UCSD-AML1 (cell line): ENCODE measurements around the gene ADAMTS9.

Experiments used
- DNase-seq: peaks from one replicate; lab custom pipeline; 2025; ENCODE audit not compliant: unreplicated experiment; lab: John Stamatoyannopoulos, UW

The ADAMTS9 gene

DNA sequence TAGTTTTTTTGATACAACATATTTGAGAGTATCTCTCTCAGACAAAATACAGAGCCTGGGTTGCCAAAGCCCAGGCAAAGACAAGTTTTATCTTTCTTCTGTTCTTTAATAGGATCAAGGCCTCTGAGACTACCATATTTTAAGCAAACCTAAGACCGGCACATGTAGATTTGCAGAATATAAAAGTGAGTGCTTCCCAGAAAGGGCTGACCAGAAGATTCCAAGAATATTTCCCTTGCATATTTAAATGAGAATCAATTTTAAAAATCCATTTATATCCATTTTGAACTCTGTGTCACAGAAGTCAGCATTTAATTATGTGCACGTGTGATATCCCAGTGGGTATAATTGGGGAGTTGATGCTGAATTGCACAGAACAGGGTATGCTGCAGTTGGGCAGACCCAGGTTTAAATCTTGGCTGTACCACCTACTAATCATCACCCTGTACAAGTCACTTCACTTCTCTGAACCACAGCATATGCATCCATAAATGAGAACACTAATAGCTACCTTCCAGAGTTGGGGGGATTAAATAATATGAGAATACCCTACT is 191.9 kb downstream of the ADAMTS9 start:
- DNase-seq, result no peak

DNA sequence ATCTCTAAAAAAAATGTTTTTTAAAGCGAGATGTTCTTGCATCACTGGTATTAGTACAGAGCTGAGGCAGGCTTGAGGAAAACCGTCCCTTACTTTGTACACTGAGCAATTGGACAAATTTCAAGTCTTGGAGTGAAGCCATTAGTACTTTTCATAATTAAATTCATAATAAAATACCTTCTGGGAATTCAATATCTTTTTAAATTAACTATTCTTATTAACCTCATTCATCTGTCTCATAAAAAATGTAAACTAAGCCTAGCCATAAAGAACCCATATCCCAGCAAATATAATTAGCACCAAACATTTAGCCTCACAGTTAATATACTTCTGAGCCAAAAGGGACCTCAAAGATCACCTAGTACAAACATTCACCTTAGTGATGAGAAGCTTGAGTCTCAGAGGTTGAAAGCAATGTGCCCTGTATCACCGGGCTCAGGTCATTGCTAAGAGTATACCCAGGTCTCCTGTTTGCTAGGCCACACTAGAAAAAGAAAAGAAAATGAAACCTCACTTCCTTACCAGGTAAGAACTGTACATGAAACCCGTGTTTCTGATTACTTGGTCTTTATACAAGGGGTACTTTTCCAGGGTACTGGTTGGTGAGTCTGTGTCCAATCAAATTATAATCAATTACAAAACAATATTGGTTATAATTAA is 192.5 kb downstream of the ADAMTS9 start:
- no peak for DNase-seq

DNA sequence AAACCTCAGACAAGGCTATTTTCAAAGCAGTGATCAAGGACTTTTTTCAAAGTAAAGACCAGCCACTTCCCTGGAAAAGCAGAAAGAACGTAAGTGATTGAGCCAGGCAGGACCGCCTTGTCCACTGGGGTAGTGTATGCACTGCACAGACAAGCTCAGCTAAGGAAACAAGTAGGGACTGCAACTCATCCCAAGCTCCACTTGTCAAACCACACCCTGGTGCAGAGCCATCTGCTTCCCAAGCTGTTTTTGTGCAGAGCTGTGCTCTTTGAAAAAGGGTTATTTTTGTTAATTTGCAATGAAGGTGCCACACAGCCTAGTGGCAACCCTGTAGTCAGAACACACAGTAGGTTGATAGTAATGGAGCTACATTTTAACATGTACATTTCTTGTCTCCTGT is 193.3 kb downstream of the ADAMTS9 start:
- no peak for DNase-seq

DNA sequence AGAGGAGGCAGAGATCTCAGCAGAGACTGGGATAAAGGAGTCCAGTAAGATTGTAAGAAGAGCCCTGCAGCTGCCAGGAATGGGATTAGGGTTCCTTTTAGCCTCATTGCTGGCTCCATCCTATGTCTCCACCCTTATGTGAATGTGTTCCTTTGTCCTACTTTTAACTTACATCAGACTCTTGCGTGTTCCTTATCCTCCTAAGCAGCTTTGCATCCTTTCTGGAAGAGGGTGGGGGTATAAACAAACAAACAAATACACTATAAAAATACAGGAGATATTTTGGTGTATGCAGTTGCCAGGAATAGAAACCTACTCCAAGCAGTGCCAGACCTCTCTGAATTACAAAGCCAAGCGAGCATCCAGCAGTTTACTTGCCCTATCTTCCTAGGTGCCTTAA is 194.7 kb downstream of the ADAMTS9 start:
- DNase-seq, result no peak

DNA sequence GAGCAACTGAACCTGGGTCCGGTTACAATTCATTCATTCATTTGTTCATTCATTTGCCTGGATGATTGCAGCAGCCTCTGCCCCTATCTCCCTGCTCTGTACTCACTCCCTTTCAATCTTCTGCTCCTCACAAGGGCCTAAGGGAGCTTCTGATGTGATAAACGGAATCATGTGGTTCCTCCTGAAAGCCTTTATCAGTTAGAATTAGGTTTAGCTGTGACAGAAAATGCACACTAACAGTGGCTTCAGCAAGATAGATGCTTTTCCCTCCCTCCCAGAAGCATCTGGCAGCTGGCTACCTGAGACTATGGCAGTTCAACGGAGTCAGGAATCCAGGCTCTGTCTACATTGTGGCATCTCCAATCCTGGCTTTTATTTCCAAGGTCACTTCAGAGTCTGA is 196.0 kb downstream of the ADAMTS9 start:
- DNase-seq, result no peak

DNA sequence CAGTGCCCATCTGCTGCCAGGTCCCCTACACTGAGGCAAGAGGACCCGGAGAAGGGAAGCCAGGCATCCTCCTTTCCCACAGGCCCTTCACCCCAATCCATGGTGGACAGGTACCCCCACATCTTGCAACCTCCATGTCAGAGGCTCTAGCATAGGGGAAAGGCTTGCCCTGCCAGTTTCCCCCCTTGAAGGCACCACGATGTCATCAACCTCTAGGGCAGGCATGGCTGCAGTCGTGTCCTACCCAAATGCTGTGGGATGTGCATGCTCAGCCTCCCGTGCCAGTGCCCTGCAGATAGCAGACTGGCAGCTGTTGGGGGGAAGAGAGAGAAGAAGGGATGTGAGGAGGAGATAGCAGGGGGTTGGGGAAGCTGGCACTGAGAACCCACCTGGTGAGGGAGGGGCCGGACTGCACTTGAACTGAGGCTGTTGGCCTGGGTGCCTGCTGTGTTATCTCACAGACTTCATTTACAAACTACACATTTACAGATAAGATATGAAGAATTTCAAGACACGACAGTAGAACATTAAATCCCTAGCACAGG is 197.5 kb downstream of the ADAMTS9 start:
- no peak for DNase-seq

DNA sequence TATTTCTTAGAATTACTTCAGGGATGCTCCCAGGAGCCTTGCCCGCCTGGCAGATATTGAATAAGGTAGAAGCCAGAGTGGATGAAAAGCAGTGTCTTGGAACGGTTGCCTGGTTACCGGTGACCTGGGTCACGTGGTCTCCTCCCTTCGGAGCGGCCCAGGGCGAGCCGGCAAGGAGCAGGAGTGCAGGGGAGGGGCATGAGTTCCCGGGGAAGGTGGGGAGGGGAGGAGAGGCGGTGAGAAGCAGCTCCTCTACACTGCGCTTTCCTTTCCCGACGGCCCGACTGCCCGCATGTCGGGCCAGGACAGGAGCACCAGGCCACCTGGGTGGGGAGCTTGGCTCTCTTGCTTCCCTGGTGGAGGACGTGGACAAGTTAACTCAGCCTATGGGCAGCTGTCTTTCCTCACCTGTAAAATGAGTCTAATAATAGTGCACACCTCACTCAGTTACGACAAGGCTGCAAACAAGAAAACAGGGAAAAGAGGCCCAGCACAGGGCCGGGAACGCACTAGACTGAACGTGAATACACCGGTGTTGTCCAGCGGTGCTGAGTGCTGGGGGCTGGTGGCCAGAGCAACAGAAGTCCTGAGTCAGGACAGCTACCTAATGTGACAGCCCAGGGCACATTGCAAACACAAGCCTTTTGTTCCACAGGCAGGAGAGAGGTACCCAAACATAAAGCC is 198.3 kb downstream of the ADAMTS9 start:
- DNase-seq, result no peak

DNA sequence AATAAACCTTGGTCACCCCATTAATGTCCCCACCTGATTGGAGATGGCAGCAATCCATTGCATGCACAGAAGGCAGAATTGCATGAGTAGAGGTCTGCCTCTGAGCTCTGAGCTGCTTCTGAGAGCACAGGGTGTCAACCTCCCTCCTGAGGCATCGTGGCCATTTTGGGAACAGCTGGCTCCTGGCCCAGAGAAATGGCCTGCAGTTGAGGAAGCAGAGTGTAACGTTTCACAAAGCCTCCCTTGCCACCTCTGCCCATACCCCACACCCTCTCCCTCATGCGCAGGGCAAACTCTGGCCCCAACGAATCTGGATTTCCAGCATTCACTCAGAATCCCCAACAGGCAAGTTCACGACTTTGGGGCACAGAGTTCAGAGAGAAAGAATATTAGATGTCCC is 198.9 kb downstream of the ADAMTS9 start:
- DNase-seq, result no peak

DNA sequence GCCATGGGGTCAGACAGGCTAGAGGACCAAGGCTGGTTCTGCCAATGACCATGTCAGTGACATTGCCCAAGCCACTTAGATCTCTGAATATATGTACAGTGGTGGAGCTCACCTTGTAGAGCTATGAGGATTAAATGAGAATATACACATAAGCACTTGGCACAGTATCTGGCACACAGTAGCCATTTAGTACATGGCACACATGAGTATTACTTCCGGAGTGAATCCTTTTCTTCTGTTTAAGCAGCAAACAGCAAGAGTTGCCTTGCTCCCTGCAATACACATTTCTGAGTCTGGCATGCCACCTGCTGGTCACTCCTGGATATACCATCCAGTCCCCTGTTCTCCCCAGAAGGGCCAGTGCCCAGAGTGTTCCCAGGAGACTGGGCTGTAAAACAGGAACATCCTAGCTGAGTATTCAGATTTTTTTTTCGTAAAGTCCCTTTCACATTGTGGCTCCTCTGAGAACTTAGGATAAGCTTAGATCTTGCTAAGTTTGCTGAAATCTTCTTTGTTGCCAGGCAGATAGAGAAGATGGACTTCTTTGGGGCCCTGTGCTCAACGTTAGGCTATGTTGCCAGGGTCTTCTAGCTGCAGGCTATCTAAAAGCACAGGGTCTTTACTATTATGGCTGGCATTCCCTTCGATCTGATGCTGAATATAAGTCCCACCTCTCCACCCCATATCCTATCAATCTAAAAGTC is 203.4 kb downstream of the ADAMTS9 start:
- DNase-seq, result peak; percentile 71

DNA sequence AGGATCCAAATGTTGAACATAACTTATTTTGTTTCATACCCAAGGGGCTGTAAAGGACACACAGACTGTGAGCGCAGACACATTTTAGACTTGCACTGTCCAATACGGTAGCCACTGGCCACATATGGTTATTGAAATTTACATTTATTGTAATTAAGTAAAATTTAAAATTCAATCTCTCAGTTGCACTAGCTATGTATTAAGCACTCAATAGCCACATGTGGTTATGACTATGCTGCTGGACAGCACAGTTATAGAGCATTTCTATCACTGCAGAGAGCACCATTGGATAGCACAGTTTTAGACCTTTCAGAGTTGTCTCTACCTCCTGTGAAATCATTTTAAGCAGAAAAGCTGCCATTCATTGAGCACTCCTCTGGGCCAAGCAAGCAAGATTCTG is 204.3 kb downstream of the ADAMTS9 start:
- DNase-seq, result no peak

DNA sequence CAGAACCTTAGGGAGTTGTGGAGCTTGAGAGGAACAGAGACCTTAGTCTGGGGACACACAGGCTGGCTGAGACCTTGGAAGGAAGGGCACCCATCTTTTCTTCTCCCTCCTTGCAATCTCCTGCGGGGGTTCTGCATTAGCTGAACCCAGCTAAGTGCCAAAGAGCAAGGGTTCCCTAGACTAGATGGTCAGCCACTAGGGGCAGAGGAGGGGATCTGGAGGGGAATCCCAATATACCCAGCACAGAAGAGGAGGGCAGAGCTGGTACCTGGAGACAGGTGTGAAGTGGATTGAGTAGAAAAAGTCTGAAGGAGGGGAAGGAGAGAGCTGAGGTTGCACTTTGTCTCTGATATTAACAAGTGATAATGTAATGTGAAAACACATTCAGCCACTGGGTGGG is 212.8 kb downstream of the ADAMTS9 start:
- DNase-seq, result no peak

DNA sequence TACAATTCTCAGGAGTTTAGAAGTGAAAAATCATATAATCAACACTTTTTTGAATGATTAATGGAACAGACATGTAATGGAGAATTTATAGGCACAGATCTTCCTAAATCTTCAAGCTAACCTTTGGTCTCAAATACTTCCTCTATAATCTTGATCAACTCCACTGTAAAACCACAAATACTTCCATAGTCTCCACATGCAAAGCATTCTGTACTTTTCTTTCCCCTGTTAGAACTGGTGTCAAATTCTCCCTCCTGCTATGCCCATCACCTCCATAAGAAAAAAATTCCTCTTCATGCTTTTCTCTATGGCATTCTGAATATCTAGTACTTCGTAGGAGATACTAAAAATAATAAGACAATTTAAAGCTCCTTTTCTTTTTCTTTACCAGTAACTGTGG is 214.3 kb downstream of the ADAMTS9 start:
- no peak for DNase-seq

DNA sequence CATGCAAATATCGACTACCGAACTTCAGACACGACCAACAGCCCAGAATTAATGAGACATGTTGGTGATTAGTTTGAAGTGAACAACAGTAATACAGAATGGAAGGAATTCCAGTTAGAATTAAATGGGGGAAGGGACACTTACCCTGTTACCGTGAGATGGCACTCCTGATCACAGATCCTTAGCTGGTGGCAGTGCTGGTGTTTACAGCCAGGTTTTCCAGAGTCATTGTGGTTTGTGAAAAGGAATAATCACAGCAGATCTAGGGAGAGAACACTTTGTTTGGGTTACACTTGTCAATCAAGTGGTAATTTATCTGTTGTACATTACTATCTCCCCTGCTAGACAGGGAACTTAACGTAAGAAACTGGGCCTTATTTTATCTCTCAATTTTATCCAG is 217.4 kb downstream of the ADAMTS9 start:
- DNase-seq, result no peak

DNA sequence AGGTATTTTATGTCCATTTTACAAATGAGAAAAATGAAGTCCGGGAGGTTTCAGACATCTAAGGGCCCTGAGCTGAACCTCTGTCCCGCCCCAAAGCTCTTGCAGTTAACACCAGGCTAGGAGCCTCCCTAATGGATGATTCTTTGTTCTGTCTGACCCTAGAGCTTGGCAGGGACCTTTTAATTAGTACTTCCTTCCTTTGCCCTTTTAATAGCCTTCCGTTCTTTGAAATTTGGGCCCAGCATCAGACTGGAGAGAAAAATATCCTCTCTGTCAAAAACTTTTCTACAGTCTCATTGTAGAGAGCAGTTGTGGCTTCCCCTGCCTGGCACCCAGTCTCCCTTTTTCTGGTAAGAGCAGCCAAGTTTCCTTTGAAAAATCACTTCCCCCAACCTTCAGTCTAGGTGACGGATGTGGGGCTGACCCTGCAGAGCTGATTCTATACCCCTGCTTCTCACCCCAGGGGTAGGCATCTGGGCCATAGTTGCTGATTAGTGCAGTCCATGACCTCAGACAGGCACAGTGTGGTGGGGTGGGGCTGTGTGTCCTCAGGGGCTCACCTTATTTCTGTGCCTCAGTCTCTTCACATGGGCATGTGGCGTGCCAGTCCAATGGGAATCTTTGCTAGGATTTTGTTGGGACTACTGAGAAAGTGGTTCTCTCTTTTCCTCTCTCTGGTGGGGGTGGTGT is 220.4 kb downstream of the ADAMTS9 start:
- peak; percentile 14 for DNase-seq
